ENCODE results near the gene HS6ST1. TPM values are rescaled to one million over a fixed set of nuclear protein-coding genes. Genes with fewer than 3 reads are reported as not detected.

HS6ST1 gene
- total RNA-seq, 1 donor from 2014 or later = 23.3 TPM

DNA sequence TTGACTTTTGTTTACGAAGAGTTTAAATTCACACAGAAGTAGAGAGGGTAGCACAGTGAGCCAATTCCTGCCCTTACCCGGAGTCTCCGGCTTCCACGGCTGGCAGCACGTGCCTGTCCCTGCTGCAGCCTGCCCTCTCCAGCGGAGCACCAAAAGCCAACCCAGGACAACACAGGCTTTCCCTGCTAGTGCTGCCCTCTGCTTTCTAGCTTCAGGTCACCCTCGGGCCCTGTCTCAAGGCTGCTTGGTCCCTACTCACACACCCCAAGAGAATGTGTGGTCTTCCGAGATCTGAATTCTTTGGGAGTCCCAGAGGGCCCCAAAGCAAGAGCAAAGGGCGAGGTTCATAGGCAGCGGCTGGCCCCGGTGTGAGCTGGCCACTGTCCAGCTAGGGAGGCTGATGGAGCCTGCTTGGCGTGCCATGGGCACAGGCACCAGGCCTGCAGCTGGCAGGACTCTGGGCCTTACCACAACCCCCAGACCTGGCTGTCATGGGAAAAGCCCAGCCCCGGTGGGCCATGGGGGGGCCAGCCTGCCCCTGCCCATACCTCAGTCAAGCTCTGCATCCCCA lies 7.0 kb upstream of the HS6ST1 start:
- no peak for DNase-seq (ENCODE audit: low spot score)
- Mint-ChIP-seq H3K4me3 (ENCODE audit: unreplicated experiment) (no peak overlapping the region), H3K27me3 (ENCODE audit: unreplicated experiment) (peaks cover 11% of the 10 kb centered on the region), H3K36me3 (ENCODE audit: low read depth, unreplicated experiment) (no peaks in the 10 kb centered on the region), H3K27ac (ENCODE audit: unreplicated experiment) (peak overlapping the region; percentile 52), H3K9me3 (ENCODE audit: unreplicated experiment) (no peaks in the 10 kb centered on the region), H3K4me1 (ENCODE audit: unreplicated experiment) (peaks cover 2% of the 10 kb centered on the region)
- TF ChIP-seq, protein P1, sequence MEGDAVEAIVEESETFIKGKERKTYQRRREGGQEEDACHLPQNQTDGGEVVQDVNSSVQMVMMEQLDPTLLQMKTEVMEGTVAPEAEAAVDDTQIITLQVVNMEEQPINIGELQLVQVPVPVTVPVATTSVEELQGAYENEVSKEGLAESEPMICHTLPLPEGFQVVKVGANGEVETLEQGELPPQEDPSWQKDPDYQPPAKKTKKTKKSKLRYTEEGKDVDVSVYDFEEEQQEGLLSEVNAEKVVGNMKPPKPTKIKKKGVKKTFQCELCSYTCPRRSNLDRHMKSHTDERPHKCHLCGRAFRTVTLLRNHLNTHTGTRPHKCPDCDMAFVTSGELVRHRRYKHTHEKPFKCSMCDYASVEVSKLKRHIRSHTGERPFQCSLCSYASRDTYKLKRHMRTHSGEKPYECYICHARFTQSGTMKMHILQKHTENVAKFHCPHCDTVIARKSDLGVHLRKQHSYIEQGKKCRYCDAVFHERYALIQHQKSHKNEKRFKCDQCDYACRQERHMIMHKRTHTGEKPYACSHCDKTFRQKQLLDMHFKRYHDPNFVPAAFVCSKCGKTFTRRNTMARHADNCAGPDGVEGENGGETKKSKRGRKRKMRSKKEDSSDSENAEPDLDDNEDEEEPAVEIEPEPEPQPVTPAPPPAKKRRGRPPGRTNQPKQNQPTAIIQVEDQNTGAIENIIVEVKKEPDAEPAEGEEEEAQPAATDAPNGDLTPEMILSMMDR (IDR thresholded peaks at IDR 0.05; ENCODE audit: unreplicated experiment) = no peak

DNA sequence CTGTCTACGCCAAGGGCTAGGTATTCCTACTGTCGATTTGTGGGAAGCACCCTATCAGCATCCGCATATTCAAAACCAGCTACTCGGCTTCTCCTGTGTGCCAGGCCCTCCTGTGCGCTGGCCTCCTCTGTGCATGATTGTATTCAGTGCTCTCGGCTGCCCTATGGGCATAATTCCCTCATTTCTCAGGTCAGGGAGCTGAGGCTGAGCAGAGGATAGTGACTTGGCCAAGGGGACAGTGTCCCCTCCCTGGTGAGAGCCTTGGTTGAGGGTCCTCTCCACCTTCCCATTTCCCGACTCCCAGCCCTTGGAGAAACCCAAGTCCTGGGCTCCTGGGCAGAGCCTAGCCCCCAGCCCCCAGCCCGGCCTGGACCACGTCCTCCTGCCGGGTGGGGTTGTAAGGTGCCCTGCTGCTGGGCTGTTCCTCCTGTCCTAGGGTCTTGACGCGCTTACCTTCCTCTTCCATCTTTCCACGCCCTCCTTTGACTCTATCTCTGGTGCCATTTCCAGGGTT lies 6.3 kb upstream of the HS6ST1 start:
- H3K4me3 Mint-ChIP-seq (ENCODE audit: unreplicated experiment) = no peak overlapping the region
- no peaks in the 10 kb centered on the region for H3K36me3 Mint-ChIP-seq (ENCODE audit: low read depth, unreplicated experiment)
- H3K27me3 Mint-ChIP-seq (ENCODE audit: unreplicated experiment) = peaks cover 14% of the 10 kb centered on the region
- peaks cover 2% of the 10 kb centered on the region for H3K4me1 Mint-ChIP-seq (ENCODE audit: unreplicated experiment)
- H3K9me3 Mint-ChIP-seq (ENCODE audit: unreplicated experiment) = no peaks in the 10 kb centered on the region
- DNase-seq (ENCODE audit: low spot score) = no peak
- TF ChIP-seq, protein P1 (IDR thresholded peaks at IDR 0.05; ENCODE audit: unreplicated experiment) = no peak
- peak overlapping the region; percentile 52 for H3K27ac Mint-ChIP-seq (ENCODE audit: unreplicated experiment)

DNA sequence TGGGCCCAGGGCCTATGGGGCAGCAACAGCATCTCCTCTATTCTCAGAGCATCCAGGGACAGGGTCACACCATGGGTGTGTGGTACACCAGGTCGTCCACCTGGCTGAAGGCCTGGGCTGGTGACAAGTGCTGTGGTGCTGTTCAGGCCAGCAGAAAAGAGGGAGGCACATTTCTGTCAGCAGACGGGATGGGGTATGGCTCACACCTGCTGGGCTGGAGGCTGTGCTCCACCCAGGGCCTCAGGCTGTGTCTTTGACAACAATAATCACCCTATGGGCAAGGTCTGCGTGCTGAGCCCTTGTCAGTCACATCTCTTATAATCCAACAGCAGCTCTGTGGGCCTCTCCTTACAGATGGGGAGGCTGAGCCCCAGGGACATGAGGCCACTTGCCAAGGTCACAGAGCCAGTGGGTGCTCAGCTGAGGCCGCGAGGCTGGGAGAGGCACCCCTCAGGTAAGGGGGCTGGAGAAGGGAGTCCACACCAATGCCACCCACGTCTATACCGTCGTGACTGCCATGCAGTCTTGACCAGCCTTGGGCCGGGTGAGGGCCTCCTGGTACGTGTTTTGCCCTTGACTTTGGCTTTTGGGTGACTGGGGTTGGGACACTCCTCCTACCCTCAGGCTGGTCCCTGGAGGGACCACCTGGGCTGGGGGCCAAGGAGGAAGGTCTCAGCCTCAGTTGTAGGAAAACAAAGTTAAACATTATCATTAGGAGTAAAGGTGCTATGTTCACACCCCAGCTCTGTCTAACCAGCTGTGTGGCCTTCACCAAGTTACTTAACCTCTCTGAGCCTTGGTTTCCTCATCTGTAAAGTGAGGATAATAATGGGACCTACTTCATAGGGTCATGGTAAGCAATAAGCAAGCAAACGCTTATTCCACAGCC lies 5.6 kb upstream of the HS6ST1 start:
- Mint-ChIP-seq H3K4me3 (ENCODE audit: unreplicated experiment) (no peak overlapping the region), H3K27ac (ENCODE audit: unreplicated experiment) (no peak overlapping the region), H3K9me3 (ENCODE audit: unreplicated experiment) (no peaks in the 10 kb centered on the region), H3K27me3 (ENCODE audit: unreplicated experiment) (peaks cover 14% of the 10 kb centered on the region), H3K4me1 (ENCODE audit: unreplicated experiment) (peaks cover 2% of the 10 kb centered on the region), H3K36me3 (ENCODE audit: low read depth, unreplicated experiment) (no peaks in the 10 kb centered on the region)
- no peak for DNase-seq (ENCODE audit: low spot score)
- TF ChIP-seq, protein P1 (IDR thresholded peaks at IDR 0.05; ENCODE audit: unreplicated experiment) = no peak

DNA sequence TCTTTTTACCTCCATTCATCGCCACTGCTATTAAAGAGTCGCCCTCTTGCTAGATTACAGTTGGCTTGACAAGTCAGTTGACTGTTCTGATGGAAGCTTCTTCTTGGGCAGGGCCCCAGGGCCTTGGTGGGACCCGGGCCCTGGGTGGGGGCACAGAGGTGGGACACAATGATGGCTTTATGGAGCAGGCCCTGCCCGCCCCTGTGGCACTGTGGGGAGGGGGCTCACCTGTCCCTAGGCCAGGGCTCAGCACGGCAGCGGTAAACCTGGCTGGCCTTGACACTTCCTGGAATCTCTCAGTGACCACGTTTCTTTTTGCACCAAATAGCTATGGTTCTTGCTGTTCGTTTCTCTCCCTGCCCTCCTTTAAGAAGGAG lies 4.9 kb upstream of the HS6ST1 start:
- H3K4me1 Mint-ChIP-seq (ENCODE audit: unreplicated experiment) = peaks cover 2% of the 10 kb centered on the region
- peaks cover 14% of the 10 kb centered on the region for H3K27me3 Mint-ChIP-seq (ENCODE audit: unreplicated experiment)
- no peaks in the 10 kb centered on the region for H3K36me3 Mint-ChIP-seq (ENCODE audit: low read depth, unreplicated experiment)
- H3K4me3 Mint-ChIP-seq (ENCODE audit: unreplicated experiment) = peak overlapping the region; percentile 42
- no peak for DNase-seq (ENCODE audit: low spot score)
- TF ChIP-seq, protein P1 (IDR thresholded peaks at IDR 0.05; ENCODE audit: unreplicated experiment) = no peak
- H3K9me3 Mint-ChIP-seq (ENCODE audit: unreplicated experiment) = no peaks in the 10 kb centered on the region
- H3K27ac Mint-ChIP-seq (ENCODE audit: unreplicated experiment) = no peak overlapping the region
